ENCODE data around the gene OARD1. TPM values are rescaled to one million over a fixed set of nuclear protein-coding genes. Genes with fewer than 3 reads are reported as not detected.

Gene OARD1
- total RNA-seq, 1 experiment from 2014 or later: 33.7 TPM

DNA sequence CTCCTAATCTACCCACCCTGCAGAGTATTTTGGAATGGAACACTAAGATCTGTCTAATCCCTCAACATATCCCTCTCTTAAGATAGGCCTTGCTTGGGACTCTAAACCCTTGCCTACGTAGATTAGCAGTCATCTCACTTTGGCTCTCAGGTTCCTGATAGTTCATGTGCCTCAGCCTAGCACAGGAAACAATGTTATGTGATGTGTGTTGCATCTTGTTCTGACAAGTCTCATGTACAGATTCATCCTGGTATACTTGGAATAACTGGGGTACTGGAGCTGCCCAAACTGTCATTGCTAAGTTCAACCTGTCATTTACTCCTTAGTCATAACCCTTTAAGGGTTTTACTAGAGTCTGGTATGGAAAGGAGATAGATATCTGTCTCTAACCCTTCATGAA is 47.9 kb upstream of the OARD1 start (continued):
- TF ChIP-seq, protein P1, sequence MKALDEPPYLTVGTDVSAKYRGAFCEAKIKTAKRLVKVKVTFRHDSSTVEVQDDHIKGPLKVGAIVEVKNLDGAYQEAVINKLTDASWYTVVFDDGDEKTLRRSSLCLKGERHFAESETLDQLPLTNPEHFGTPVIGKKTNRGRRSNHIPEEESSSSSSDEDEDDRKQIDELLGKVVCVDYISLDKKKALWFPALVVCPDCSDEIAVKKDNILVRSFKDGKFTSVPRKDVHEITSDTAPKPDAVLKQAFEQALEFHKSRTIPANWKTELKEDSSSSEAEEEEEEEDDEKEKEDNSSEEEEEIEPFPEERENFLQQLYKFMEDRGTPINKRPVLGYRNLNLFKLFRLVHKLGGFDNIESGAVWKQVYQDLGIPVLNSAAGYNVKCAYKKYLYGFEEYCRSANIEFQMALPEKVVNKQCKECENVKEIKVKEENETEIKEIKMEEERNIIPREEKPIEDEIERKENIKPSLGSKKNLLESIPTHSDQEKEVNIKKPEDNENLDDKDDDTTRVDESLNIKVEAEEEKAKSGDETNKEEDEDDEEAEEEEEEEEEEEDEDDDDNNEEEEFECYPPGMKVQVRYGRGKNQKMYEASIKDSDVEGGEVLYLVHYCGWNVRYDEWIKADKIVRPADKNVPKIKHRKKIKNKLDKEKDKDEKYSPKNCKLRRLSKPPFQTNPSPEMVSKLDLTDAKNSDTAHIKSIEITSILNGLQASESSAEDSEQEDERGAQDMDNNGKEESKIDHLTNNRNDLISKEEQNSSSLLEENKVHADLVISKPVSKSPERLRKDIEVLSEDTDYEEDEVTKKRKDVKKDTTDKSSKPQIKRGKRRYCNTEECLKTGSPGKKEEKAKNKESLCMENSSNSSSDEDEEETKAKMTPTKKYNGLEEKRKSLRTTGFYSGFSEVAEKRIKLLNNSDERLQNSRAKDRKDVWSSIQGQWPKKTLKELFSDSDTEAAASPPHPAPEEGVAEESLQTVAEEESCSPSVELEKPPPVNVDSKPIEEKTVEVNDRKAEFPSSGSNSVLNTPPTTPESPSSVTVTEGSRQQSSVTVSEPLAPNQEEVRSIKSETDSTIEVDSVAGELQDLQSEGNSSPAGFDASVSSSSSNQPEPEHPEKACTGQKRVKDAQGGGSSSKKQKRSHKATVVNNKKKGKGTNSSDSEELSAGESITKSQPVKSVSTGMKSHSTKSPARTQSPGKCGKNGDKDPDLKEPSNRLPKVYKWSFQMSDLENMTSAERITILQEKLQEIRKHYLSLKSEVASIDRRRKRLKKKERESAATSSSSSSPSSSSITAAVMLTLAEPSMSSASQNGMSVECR (CRISPR knock-in tag; IDR thresholded peaks at IDR 0.05; ENCODE audit: borderline replicate concordance): no peak
- no peak for TF ChIP-seq CBFB (CRISPR knock-in tag; IDR thresholded peaks at IDR 0.05; ENCODE audit: low read depth)
- no peak for TF ChIP-seq NR2C2 (CRISPR knock-in tag; IDR thresholded peaks at IDR 0.05)
- TF ChIP-seq, protein P2, sequence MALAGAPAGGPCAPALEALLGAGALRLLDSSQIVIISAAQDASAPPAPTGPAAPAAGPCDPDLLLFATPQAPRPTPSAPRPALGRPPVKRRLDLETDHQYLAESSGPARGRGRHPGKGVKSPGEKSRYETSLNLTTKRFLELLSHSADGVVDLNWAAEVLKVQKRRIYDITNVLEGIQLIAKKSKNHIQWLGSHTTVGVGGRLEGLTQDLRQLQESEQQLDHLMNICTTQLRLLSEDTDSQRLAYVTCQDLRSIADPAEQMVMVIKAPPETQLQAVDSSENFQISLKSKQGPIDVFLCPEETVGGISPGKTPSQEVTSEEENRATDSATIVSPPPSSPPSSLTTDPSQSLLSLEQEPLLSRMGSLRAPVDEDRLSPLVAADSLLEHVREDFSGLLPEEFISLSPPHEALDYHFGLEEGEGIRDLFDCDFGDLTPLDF (CRISPR knock-in tag; IDR thresholded peaks at IDR 0.05): no peak
- no peak for TF ChIP-seq CREB1 (CRISPR knock-in tag; IDR thresholded peaks at IDR 0.05)
- TF ChIP-seq, protein P3, sequence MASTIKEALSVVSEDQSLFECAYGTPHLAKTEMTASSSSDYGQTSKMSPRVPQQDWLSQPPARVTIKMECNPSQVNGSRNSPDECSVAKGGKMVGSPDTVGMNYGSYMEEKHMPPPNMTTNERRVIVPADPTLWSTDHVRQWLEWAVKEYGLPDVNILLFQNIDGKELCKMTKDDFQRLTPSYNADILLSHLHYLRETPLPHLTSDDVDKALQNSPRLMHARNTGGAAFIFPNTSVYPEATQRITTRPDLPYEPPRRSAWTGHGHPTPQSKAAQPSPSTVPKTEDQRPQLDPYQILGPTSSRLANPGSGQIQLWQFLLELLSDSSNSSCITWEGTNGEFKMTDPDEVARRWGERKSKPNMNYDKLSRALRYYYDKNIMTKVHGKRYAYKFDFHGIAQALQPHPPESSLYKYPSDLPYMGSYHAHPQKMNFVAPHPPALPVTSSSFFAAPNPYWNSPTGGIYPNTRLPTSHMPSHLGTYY (CRISPR knock-in tag; IDR thresholded peaks at IDR 0.05): no peak
- TF ChIP-seq GRHL2 (CRISPR knock-in tag; IDR thresholded peaks at IDR 0.05; ENCODE audit: insufficient replicate concordance, severe bottlenecking): no peak
- TF ChIP-seq, protein P4, sequence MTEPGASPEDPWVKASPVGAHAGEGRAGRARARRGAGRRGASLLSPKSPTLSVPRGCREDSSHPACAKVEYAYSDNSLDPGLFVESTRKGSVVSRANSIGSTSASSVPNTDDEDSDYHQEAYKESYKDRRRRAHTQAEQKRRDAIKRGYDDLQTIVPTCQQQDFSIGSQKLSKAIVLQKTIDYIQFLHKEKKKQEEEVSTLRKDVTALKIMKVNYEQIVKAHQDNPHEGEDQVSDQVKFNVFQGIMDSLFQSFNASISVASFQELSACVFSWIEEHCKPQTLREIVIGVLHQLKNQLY (CRISPR knock-in tag; IDR thresholded peaks at IDR 0.05): no peak
- no peak for TF ChIP-seq SMAD4 (CRISPR knock-in tag; IDR thresholded peaks at IDR 0.05)

DNA sequence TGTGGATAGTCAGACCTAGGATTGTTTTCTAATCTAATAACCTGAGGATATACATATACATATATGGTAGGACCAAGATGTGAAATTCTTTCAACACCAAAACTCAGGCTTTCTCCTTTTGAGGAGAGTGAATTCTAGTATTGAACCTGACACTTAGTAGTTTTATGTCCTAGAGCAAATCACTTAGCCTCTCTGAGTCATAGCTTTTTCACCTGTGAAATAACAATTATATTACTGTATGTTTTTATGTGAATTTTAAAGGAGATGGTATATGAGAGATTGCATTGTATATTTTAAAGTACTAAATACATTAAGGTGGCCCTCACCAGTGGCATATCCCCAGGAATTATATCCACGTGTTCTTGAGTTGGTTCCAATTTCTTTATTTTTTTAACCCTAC is 47.4 kb upstream of the OARD1 start:
- Mint-ChIP-seq H3K4me1 (no peaks in the 10 kb centered on the region), H3K4me3 (no peak overlapping the region), H3K27ac (no peak overlapping the region), H3K9me3 (no peaks in the 10 kb centered on the region), H3K36me3 (peaks cover 6% of the 10 kb centered on the region), H3K27me3 (ENCODE audit: low read depth) (no peaks in the 10 kb centered on the region)
- no peak for ATAC-seq
- no peak for DNase-seq (ENCODE audit: low spot score)
- ChIA-PET POLR2A (no interaction called here), CTCF (no interaction called here)
- no peak for TF ChIP-seq ZNF121 (CRISPR knock-in tag; IDR thresholded peaks at IDR 0.05)
- TF ChIP-seq, protein P5, sequence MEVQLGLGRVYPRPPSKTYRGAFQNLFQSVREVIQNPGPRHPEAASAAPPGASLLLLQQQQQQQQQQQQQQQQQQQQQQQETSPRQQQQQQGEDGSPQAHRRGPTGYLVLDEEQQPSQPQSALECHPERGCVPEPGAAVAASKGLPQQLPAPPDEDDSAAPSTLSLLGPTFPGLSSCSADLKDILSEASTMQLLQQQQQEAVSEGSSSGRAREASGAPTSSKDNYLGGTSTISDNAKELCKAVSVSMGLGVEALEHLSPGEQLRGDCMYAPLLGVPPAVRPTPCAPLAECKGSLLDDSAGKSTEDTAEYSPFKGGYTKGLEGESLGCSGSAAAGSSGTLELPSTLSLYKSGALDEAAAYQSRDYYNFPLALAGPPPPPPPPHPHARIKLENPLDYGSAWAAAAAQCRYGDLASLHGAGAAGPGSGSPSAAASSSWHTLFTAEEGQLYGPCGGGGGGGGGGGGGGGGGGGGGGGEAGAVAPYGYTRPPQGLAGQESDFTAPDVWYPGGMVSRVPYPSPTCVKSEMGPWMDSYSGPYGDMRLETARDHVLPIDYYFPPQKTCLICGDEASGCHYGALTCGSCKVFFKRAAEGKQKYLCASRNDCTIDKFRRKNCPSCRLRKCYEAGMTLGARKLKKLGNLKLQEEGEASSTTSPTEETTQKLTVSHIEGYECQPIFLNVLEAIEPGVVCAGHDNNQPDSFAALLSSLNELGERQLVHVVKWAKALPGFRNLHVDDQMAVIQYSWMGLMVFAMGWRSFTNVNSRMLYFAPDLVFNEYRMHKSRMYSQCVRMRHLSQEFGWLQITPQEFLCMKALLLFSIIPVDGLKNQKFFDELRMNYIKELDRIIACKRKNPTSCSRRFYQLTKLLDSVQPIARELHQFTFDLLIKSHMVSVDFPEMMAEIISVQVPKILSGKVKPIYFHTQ (CRISPR knock-in tag; IDR thresholded peaks at IDR 0.05): no peak
- TF ChIP-seq, protein P6, sequence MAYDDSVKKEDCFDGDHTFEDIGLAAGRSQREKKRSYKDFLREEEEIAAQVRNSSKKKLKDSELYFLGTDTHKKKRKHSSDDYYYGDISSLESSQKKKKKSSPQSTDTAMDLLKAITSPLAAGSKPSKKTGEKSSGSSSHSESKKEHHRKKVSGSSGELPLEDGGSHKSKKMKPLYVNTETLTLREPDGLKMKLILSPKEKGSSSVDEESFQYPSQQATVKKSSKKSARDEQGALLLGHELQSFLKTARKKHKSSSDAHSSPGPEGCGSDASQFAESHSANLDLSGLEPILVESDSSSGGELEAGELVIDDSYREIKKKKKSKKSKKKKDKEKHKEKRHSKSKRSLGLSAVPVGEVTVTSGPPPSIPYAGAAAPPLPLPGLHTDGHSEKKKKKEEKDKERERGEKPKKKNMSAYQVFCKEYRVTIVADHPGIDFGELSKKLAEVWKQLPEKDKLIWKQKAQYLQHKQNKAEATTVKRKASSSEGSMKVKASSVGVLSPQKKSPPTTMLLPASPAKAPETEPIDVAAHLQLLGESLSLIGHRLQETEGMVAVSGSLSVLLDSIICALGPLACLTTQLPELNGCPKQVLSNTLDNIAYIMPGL (CRISPR knock-in tag; IDR thresholded peaks at IDR 0.05): no peak
- TF ChIP-seq, protein P7, sequence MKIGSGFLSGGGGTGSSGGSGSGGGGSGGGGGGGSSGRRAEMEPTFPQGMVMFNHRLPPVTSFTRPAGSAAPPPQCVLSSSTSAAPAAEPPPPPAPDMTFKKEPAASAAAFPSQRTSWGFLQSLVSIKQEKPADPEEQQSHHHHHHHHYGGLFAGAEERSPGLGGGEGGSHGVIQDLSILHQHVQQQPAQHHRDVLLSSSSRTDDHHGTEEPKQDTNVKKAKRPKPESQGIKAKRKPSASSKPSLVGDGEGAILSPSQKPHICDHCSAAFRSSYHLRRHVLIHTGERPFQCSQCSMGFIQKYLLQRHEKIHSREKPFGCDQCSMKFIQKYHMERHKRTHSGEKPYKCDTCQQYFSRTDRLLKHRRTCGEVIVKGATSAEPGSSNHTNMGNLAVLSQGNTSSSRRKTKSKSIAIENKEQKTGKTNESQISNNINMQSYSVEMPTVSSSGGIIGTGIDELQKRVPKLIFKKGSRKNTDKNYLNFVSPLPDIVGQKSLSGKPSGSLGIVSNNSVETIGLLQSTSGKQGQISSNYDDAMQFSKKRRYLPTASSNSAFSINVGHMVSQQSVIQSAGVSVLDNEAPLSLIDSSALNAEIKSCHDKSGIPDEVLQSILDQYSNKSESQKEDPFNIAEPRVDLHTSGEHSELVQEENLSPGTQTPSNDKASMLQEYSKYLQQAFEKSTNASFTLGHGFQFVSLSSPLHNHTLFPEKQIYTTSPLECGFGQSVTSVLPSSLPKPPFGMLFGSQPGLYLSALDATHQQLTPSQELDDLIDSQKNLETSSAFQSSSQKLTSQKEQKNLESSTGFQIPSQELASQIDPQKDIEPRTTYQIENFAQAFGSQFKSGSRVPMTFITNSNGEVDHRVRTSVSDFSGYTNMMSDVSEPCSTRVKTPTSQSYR (CRISPR knock-in tag; IDR thresholded peaks at IDR 0.05): no peak
- TF ChIP-seq MXD4 (CRISPR knock-in tag; IDR thresholded peaks at IDR 0.05; ENCODE audit: borderline replicate concordance): no peak
- TF ChIP-seq ZNF219 (CRISPR knock-in tag; IDR thresholded peaks at IDR 0.05; ENCODE audit: borderline replicate concordance): no peak
- no peak for TF ChIP-seq GRHL2 (CRISPR knock-in tag; IDR thresholded peaks at IDR 0.05; ENCODE audit: insufficient replicate concordance, severe bottlenecking)
- TF ChIP-seq, protein P8, sequence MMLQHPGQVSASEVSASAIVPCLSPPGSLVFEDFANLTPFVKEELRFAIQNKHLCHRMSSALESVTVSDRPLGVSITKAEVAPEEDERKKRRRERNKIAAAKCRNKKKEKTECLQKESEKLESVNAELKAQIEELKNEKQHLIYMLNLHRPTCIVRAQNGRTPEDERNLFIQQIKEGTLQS (CRISPR knock-in tag; conservative IDR thresholded peaks at IDR 0.05): no peak
- no peak for TF ChIP-seq ZNF263 (CRISPR knock-in tag; IDR thresholded peaks at IDR 0.05; ENCODE audit: low read depth)
- TF ChIP-seq, protein P9, sequence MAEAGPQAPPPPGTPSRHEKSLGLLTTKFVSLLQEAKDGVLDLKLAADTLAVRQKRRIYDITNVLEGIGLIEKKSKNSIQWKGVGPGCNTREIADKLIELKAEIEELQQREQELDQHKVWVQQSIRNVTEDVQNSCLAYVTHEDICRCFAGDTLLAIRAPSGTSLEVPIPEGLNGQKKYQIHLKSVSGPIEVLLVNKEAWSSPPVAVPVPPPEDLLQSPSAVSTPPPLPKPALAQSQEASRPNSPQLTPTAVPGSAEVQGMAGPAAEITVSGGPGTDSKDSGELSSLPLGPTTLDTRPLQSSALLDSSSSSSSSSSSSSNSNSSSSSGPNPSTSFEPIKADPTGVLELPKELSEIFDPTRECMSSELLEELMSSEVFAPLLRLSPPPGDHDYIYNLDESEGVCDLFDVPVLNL (CRISPR knock-in tag; IDR thresholded peaks at IDR 0.05; ENCODE audit: borderline replicate concordance, low read depth): no peak
- no peak for TF ChIP-seq NR3C1 (CRISPR knock-in tag; conservative IDR thresholded peaks at IDR 0.05; ENCODE audit: low read depth)

Data from WTC11 (cell line).